Coronary artery (tissue), 2 donors: ENCODE measurements around the gene ZMYND12.
"Not testable (repeated sequence)": the region's sequence is repeated elsewhere in the genome, so short reads cannot be mapped to it uniquely, and the experiment has no call there.

Experiments
- DNase-seq: peaks from one replicate; pipeline ENCODE4 v3.0.0-alpha.2; 2017; ENCODE audit warnings: low spot score
- H3K27ac ChIP-seq, 2 donors: fragments of 200-600 bp; sonication (generic); one replicate each; pipeline ENCODE4 v1.5.1; 2016 to 2019
- H3K4me3 ChIP-seq: fragments of 200-600 bp; sonication (generic); 2 replicates; pipeline ENCODE4 v1.5.1; 2016; ENCODE audit warnings: mild to moderate bottlenecking, moderate library complexity
- TF ChIP-seq, protein P1 (sequence below): fragments of 200-600 bp; sonication (generic); IDR thresholded peaks from one replicate; pipeline ENCODE4 v1.5.1; 2019; ENCODE audit warnings: antibody characterized with exemption

ZMYND12 gene, protein sequence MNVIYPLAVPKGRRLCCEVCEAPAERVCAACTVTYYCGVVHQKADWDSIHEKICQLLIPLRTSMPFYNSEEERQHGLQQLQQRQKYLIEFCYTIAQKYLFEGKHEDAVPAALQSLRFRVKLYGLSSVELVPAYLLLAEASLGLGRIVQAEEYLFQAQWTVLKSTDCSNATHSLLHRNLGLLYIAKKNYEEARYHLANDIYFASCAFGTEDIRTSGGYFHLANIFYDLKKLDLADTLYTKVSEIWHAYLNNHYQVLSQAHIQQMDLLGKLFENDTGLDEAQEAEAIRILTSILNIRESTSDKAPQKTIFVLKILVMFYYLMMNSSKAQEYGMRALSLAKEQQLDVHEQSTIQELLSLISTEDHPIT

GRCh38 chr1:42456010-42456753, at the start of gene ZMYND12, which contains the start of gene PPCS:
ZMYND12 (minus strand) TSS chr1:42456022; CDS start chr1:42455997, 25 bp downstream.
PPCS (plus strand) TSS chr1:42456543; CDS start chr1:42456566, 23 bp downstream.
- DNase-seq = peak; percentile 90
- TF ChIP-seq, protein P1, sequence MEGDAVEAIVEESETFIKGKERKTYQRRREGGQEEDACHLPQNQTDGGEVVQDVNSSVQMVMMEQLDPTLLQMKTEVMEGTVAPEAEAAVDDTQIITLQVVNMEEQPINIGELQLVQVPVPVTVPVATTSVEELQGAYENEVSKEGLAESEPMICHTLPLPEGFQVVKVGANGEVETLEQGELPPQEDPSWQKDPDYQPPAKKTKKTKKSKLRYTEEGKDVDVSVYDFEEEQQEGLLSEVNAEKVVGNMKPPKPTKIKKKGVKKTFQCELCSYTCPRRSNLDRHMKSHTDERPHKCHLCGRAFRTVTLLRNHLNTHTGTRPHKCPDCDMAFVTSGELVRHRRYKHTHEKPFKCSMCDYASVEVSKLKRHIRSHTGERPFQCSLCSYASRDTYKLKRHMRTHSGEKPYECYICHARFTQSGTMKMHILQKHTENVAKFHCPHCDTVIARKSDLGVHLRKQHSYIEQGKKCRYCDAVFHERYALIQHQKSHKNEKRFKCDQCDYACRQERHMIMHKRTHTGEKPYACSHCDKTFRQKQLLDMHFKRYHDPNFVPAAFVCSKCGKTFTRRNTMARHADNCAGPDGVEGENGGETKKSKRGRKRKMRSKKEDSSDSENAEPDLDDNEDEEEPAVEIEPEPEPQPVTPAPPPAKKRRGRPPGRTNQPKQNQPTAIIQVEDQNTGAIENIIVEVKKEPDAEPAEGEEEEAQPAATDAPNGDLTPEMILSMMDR = no peak
- Histone ChIP-seq H3K27ac (peak within 1 kb of the TSS; percentile 86 to 92), H3K4me3 (peak within 1 kb of the TSS; percentile 82)

DNA sequence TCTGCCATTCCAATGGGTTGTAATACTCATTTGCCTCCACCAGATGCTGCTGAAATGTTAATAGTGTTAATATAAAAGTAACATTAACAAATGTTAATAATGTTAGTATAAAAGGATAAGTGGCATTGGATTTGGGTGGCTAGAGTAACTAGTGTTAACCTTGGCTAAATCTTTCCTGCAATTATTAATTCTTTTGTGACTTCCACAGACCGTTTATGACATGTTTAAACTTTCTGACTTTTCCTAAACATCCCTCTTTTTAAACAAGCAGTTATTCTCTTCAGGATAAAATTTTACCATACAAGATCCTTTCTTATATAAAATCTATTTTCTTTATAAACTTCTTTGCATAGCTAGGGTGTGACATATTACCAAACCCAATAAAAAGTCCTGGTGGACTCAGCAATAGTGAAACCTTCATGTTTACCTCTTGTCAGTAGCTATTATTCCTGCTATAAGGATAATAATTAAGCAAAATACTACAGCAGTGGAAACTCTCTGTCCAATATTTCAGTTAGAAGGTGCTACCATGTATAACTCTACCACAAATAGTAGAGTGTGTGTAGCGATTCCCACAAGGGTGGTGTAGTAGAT, 48.8 kb upstream of the ZMYND12 start:
- no peak overlapping the region for H3K4me3 ChIP-seq
- TF ChIP-seq, protein P1 = no peak
- no peak overlapping the region for H3K27ac ChIP-seq
- no peak for DNase-seq

- DNase-seq, H3K27ac ChIP-seq, H3K4me3 ChIP-seq: not testable (repeated sequence)
Observed at GRCh38 chr1:42502031-42502430, 46.2 kb upstream of the ZMYND12 start.

DNA sequence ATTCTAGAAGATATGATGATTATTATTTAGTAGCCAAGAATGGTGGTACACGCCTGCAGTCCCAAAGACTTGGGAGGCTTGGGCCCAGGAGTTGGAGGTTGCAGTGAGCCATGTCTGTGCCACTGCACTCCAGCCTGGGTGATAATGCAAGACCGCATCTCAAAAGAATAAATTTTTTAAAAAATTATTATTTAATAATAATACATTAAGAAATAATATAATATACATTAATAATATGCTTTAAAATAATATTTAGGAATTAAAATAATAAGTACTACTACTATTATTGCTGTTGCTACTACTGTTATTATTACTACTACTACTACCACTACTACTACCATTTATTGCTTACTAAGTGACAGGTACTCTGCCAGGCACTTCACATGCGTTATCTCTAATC, 34.4 kb upstream of the ZMYND12 start:
- H3K4me3 ChIP-seq = no peak overlapping the region
- no peak overlapping the region for H3K27ac ChIP-seq
- TF ChIP-seq, protein P1 = no peak
- DNase-seq = no peak

- TF ChIP-seq, protein P1 = no peak
- DNase-seq = no peak
- Histone ChIP-seq H3K4me3 (no peak overlapping the region), H3K27ac (no peak overlapping the region)
Observed at GRCh38 chr1:42484382-42484781, 28.6 kb upstream of the ZMYND12 start.

DNA sequence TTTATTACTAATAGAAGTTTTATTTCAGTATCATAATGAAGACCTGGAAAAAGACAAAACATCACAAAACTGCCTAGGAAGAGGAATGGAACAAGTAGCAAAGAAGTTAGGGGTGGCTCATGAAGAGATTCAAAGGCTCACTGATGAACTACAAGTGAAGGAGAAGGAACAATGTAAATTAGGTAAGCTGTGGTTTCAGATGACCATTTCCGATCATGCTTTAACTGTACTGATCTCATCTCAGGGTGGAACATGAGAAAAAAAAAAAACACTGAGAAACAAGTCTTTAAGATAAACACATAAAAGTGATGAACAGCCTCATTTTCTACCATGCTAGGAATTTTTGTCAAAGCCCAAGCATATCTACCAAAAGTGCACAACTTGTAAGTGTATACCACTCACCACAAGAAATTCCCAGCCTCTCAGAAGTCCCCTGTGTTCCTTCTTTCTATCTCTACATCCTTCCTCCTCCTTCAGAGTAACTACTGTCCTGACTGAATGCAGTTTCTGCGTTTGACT, 26.9 kb upstream of the ZMYND12 start:
- no peak overlapping the region for H3K4me3 ChIP-seq
- no peak for DNase-seq
- TF ChIP-seq, protein P1 = no peak
- H3K27ac ChIP-seq = no peak overlapping the region

DNA sequence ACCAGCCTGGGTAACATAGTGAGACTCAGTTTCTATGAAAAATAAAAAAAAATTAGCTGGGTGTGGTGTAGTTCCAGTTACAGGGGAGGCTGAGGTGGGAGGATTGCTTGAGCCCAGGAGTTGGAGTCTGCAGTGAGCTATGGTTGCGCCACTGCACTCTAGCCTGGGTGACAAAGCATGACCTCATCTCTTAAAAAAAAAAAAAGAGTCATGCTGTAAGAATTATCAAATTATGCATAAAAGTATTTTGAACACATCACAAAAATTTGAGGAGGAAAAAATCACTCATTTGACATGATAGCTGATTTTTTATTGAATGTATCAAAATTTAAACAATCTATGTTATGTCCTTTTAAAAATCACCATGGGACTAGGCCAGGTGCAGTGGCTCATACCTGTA, 25.1 kb upstream of the ZMYND12 start:
- Histone ChIP-seq H3K27ac (no peak overlapping the region), H3K4me3 (no peak overlapping the region)
- no peak for DNase-seq
- TF ChIP-seq, protein P1 = no peak
